Upper lobe of right lung (tissue), 1 donor: ENCODE measurements around the gene SOAT2. TPM values are rescaled to one million over a fixed set of nuclear protein-coding genes. Genes with fewer than 3 reads are reported as not detected.

Experiments used
- ATAC-seq: fragments of 200-7000 bp; cut with Tn5 transposase; one replicate; pipeline ENCODE4 v1.9.1; 2020; ENCODE audit warnings: mild to moderate bottlenecking, moderate library complexity
- DNase-seq: peaks from one replicate; pipeline ENCODE4 v3.0.0-alpha.2; 2020
- H3K27ac ChIP-seq: fragments of 200-600 bp; one replicate; pipeline ENCODE4 v1.8.0; 2022
- H3K27me3 ChIP-seq: fragments of 200-600 bp; one replicate; pipeline ENCODE4 v1.8.0; 2022; ENCODE audit warnings: mild to moderate bottlenecking
- H3K36me3 ChIP-seq: fragments of 200-600 bp; one replicate; pipeline ENCODE4 v1.8.0; 2022
- H3K4me1 ChIP-seq: fragments of 200-600 bp; one replicate; pipeline ENCODE4 v1.8.0; 2022
- H3K4me3 ChIP-seq: fragments of 200-600 bp; one replicate; pipeline ENCODE4 v1.8.0; 2022; ENCODE audit warnings: mild to moderate bottlenecking
- H3K9me3 ChIP-seq: fragments of 200-600 bp; one replicate; pipeline ENCODE4 v1.8.0; 2022
- CTCF ChIP-seq: fragments of 200-600 bp; IDR thresholded peaks from one replicate; pipeline ENCODE4 v1.8.0; 2022; ENCODE audit warnings: antibody characterized with exemption
- intact Hi-C: fragments of 100-400 bp; cut with DNase I; formaldehyde crosslinking; loops from one replicate; pipeline ENCODE4 v1.11.0; 2022
- total RNA-seq: library from RNA; stranded (reverse); fragmentation: NEBNext Ultra II Directional; extraction: Animal tissue kit (Norgen Biotek cat#: 25700); gene quantifications from one replicate; pipeline ENCODE4 v1.2.1, GENCODE V29; 2021
- donor health status: DM: no; HTN: yes; CAD: no; lungs with severe emphysema.

The SOAT2 gene
- total RNA-seq, 1 donor from 2014 or later = not detected

- no peak for TF ChIP-seq CTCF
- Histone ChIP-seq H3K36me3 (no peaks in the 10 kb centered on the region), H3K27me3 (no peaks in the 10 kb centered on the region), H3K4me3 (no peak overlapping the region), H3K9me3 (peaks cover 6% of the 10 kb centered on the region), H3K27ac (no peak overlapping the region), H3K4me1 (no peaks in the 10 kb centered on the region)
- DNase-seq (no peak), ATAC-seq (no peak)
- intact Hi-C loops = no loop called here
Measured at GRCh38 chr12:53133722-53134121, 30.4 kb downstream of the SOAT2 start.

GRCh38 chr12:53143355-53143754 lies 40.1 kb downstream of the SOAT2 start:
- intact Hi-C loops = no loop called here
- no peak for TF ChIP-seq CTCF
- no peaks in the 10 kb centered on the region for H3K9me3 ChIP-seq
- no peak overlapping the region for H3K4me3 ChIP-seq
- no peaks in the 10 kb centered on the region for H3K36me3 ChIP-seq
- no peak for DNase-seq
- no peaks in the 10 kb centered on the region for H3K4me1 ChIP-seq
- ATAC-seq = no peak
- no peaks in the 10 kb centered on the region for H3K27me3 ChIP-seq
- H3K27ac ChIP-seq = no peak overlapping the region

GRCh38 chr12:53145383-53146260 lies 42.3 kb downstream of the SOAT2 start:
- no peak for TF ChIP-seq CTCF
- intact Hi-C loops = no loop called here
- ATAC-seq (no peak), DNase-seq (no peak)
- Histone ChIP-seq H3K4me3 (no peak overlapping the region), H3K36me3 (no peaks in the 10 kb centered on the region), H3K9me3 (no peaks in the 10 kb centered on the region), H3K4me1 (no peaks in the 10 kb centered on the region), H3K27ac (no peak overlapping the region), H3K27me3 (no peaks in the 10 kb centered on the region)

- Histone ChIP-seq H3K4me3 (no peak overlapping the region), H3K36me3 (no peaks in the 10 kb centered on the region), H3K9me3 (no peaks in the 10 kb centered on the region), H3K4me1 (no peaks in the 10 kb centered on the region), H3K27ac (no peak overlapping the region), H3K27me3 (no peaks in the 10 kb centered on the region)
- intact Hi-C loops = no loop called here
- no peak for ATAC-seq
- TF ChIP-seq CTCF = no peak
- DNase-seq = no peak
Measured at GRCh38 chr12:53147181-53147580, 43.9 kb downstream of the SOAT2 start.

GRCh38 chr12:53147653-53148052 lies 44.4 kb downstream of the SOAT2 start:
- TF ChIP-seq CTCF = no peak
- intact Hi-C loops = no loop called here
- Histone ChIP-seq H3K4me1 (no peaks in the 10 kb centered on the region), H3K36me3 (no peaks in the 10 kb centered on the region), H3K27me3 (no peaks in the 10 kb centered on the region), H3K27ac (no peak overlapping the region), H3K4me3 (no peak overlapping the region), H3K9me3 (no peaks in the 10 kb centered on the region)
- DNase-seq (no peak), ATAC-seq (no peak)
